OCI-LY7 (cell line): ENCODE data around the gene SMARCA2. TPM values are rescaled to one million over a fixed set of nuclear protein-coding genes. Genes with fewer than 3 reads are reported as not detected.

Source experiments
- BruUV-seq: library from RNA; stranded (reverse); fragments of 400-500 nt; replicated peaks from 2 replicates; lab custom pipeline; 2021; lab: Mats Ljungman, UMichigan
- CTCF ChIA-PET: fragments of 300-600 bp; sonication (Branson Sonifier 250); formaldehyde crosslinking; loops from one replicate; lab custom pipeline; 2022; ENCODE audit warnings: antibody characterized with exemption; ENCODE audit not compliant: unreplicated experiment; lab: Charles Lee
- POLR2A ChIA-PET: fragments of 300-600 bp; sonication (Branson Sonifier 250); formaldehyde crosslinking; loops from one replicate; lab custom pipeline; 2022; ENCODE audit warnings: antibody characterized with exemption; lab: Charles Lee
- DNase-seq: peaks from one replicate; pipeline ENCODE4 v3.0.0-alpha.2; 2015; ENCODE audit warnings: low spot score
- H2AFZ ChIP-seq: fragments of 200-600 bp; sonication (generic), shearing (Covaris generic); 2 replicates; pipeline ENCODE4 v1.6.1; 2014; ENCODE audit warnings: mild to moderate bottlenecking, antibody characterized with exemption, low read length, moderate library complexity
- H3K27ac ChIP-seq: fragments of 200-600 bp; sonication (generic); 2 replicates; pipeline ENCODE4 v1.5.1; 2014; ENCODE audit warnings: mixed run types, low read depth, mild to moderate bottlenecking, moderate library complexity, low read length, inconsistent platforms; ENCODE audit not compliant: poor library complexity, severe bottlenecking
- H3K36me3 ChIP-seq: fragments of 200-600 bp; sonication (generic); 2 replicates; pipeline ENCODE4 v1.6.1; 2014; ENCODE audit warnings: mild to moderate bottlenecking, antibody characterized with exemption, low read length, moderate library complexity, mixed read lengths; ENCODE audit not compliant: insufficient read depth
- H3K4me1 ChIP-seq: fragments of 200-600 bp; sonication (generic); 2 replicates; pipeline ENCODE4 v1.5.1; 2014; ENCODE audit warnings: mild to moderate bottlenecking, low read length; ENCODE audit not compliant: insufficient read depth, poor library complexity, severe bottlenecking
- H3K4me2 ChIP-seq: fragments of 200-600 bp; sonication (generic); 2 replicates; pipeline ENCODE4 v1.6.1; 2014; ENCODE audit warnings: mild to moderate bottlenecking, low read length
- H3K4me3 ChIP-seq: fragments of 200-600 bp; sonication (generic); 2 replicates; pipeline ENCODE4 v1.5.1; 2014; ENCODE audit warnings: mild to moderate bottlenecking, low read depth, low read length; ENCODE audit not compliant: poor library complexity, severe bottlenecking
- H3K79me2 ChIP-seq: fragments of 200-600 bp; sonication (generic); 2 replicates; pipeline ENCODE4 v1.6.1; 2016; ENCODE audit warnings: low read depth, mild to moderate bottlenecking, low read length, moderate library complexity, mixed read lengths; ENCODE audit not compliant: insufficient read depth
- H3K9me2 ChIP-seq: fragments of 200-600 bp; sonication (generic); 2 replicates; pipeline ENCODE4 v1.6.1; 2016; ENCODE audit warnings: mild to moderate bottlenecking, low read length, mixed read lengths; ENCODE audit not compliant: insufficient read depth
- H3K9me3 ChIP-seq: fragments of 200-600 bp; sonication (generic); 2 replicates; pipeline ENCODE4 v1.6.1; 2014; ENCODE audit warnings: mild to moderate bottlenecking, mixed run types, low read length, mixed read lengths
- H4K20me1 ChIP-seq: fragments of 200-600 bp; sonication (generic); 2 replicates; pipeline ENCODE4 v1.6.1; 2014; ENCODE audit warnings: mild to moderate bottlenecking, antibody characterized with exemption, low read length, moderate library complexity, mixed read lengths; ENCODE audit not compliant: insufficient read depth
- EZH2phosphoT487 ChIP-seq: fragments of 200-600 bp; sonication (generic); IDR thresholded peaks from 2 replicates; pipeline ENCODE4 v1.6.1; 2018; ENCODE audit warnings: low read depth, borderline replicate concordance, mild to moderate bottlenecking, mixed run types, antibody characterized with exemption, low read length, moderate library complexity, mixed read lengths
- intact Hi-C: fragments of 100-400 bp; cut with micrococcal nuclease; formaldehyde crosslinking; loops from one replicate; pipeline ENCODE4 v1.10.0; 2022; ENCODE audit not compliant: unreplicated experiment
- total RNA-seq, 2 experiments: library from RNA; depleted of rRNA in 1 of 2; stranded (reverse); fragments of >200 nt in 1 of 2; shearing (Covaris generic) in 1 of 2; gene quantifications; 2 replicates each; pipeline ENCODE4 v1.2.3, GENCODE V29; 2014 to 2022
- TF ChIP-seq, protein P1 (sequence below): fragments of 200-600 bp; sonication (generic); conservative IDR thresholded peaks from 2 replicates; pipeline ENCODE4 v1.5.1; 2014; ENCODE audit warnings: mild to moderate bottlenecking, antibody characterized with exemption, low read length, moderate library complexity, mixed read lengths

The SMARCA2 gene
- total RNA-seq, 2 experiments from 2014 or later = 54.8 to 80.6 TPM

DNA sequence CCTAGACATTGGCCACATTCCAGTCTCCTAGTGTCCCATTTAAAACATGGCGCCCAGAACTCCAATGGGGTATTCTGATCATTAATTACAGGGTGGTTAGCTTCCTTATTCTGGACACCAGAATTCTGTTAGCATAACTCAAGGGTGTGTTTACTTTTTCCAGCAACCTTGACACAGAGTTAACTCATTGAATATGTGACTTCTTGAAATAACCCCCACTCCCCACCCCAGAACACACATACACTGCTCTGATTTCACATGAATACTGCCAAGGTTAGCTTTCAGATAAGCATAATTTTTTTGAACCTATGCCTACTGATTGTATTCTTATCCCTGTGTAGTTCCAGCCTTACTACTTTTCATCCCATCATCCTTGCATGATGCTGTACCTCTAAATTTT, 151.1 kb downstream of the SMARCA2 start:
- intact Hi-C loops = no loop called here
- POLR2A ChIA-PET = interaction anchor here (0.6 to 0.9 kb wide), 3 partner anchors 11 to 172 kb away, joined by 3 to 4 read pairs (median 4); no protein-coding TSS in a partner anchor
- no peaks in the 10 kb centered on the region for H3K9me2 ChIP-seq

DNA sequence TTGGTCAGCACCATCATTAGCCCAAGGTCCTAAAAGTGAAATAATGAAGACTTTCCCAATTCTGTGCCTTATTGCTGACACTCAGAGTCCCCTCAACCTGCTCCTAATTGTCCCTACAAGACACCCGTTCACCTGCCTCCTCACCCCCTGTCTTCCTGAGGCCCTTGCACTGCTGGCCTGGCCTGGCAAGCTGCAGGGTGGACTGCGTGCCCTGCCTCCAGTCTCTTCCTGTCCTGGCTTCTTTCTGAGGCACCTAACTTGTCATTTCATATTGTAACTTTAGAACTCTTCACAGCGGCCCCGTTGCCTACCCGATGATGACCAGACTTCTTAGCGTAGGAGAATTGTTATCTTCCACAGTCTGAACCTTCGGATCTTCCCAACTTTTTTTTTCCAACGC, 153.9 kb downstream of the SMARCA2 start:
- ChIA-PET POLR2A (interaction anchor here (0.9 kb wide), 1 partner anchor 10 kb away, joined by 3 read pairs; no protein-coding TSS in a partner anchor), CTCF (no interaction called here)
- Histone ChIP-seq H4K20me1 (no peaks in the 10 kb centered on the region), H3K4me1 (peaks cover 12% of the 10 kb centered on the region), H2AFZ (no peak overlapping the region), H3K4me2 (no peak overlapping the region), H3K9me3 (no peaks in the 10 kb centered on the region), H3K4me3 (no peak overlapping the region), H3K36me3 (peaks cover 46% of the 10 kb centered on the region), H3K9me2 (no peaks in the 10 kb centered on the region), H3K27ac (no peak overlapping the region), H3K79me2 (no peaks in the 10 kb centered on the region)
- BruUV-seq = no TSS peak
- no peak for DNase-seq
- intact Hi-C loops = no loop called here
- TF ChIP-seq, protein P1, sequence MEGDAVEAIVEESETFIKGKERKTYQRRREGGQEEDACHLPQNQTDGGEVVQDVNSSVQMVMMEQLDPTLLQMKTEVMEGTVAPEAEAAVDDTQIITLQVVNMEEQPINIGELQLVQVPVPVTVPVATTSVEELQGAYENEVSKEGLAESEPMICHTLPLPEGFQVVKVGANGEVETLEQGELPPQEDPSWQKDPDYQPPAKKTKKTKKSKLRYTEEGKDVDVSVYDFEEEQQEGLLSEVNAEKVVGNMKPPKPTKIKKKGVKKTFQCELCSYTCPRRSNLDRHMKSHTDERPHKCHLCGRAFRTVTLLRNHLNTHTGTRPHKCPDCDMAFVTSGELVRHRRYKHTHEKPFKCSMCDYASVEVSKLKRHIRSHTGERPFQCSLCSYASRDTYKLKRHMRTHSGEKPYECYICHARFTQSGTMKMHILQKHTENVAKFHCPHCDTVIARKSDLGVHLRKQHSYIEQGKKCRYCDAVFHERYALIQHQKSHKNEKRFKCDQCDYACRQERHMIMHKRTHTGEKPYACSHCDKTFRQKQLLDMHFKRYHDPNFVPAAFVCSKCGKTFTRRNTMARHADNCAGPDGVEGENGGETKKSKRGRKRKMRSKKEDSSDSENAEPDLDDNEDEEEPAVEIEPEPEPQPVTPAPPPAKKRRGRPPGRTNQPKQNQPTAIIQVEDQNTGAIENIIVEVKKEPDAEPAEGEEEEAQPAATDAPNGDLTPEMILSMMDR = no peak
- TF ChIP-seq EZH2phosphoT487 = no peak

More for the DNA sequence above, 151.1 kb downstream of the SMARCA2 start:
- H4K20me1 ChIP-seq = no peaks in the 10 kb centered on the region
- H3K4me1 ChIP-seq = peaks cover 12% of the 10 kb centered on the region
- H3K36me3 ChIP-seq = peaks cover 64% of the 10 kb centered on the region
- CTCF ChIA-PET = no interaction called here
- no peaks in the 10 kb centered on the region for H3K9me3 ChIP-seq
- TF ChIP-seq, protein P1 = no peak
- no peak for TF ChIP-seq EZH2phosphoT487
- H3K4me2 ChIP-seq = no peak overlapping the region
- no peaks in the 10 kb centered on the region for H3K79me2 ChIP-seq
- no peak for DNase-seq
- no peak overlapping the region for H2AFZ ChIP-seq
- no peak overlapping the region for H3K4me3 ChIP-seq
- no peak overlapping the region for H3K27ac ChIP-seq
- BruUV-seq = no TSS peak

DNA sequence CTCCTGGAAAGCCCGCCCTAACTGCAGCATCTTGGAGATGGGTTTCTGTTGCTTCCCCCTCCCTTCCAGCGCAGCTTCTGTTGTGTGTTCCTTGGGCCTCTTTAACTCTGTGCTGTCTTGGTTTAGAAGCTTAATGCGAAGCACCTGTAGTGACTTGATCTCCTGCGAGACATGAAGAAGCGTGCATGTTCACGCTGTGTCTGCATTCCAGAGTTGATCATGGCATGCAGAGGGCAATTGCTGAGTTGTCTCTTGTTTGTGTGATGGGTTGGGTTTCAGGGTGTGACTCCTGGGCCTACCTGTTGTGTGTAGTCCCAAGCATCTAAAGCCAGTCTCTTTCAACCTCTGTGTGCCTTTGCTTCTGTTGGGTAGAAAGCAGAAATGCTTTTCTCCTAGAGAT, 155.6 kb downstream of the SMARCA2 start:
- H2AFZ ChIP-seq = no peak overlapping the region

More for the DNA sequence above, 155.6 kb downstream of the SMARCA2 start:
- intact Hi-C loops = no loop called here
- no peak overlapping the region for H3K27ac ChIP-seq
- BruUV-seq = no TSS peak
- CTCF ChIA-PET = no interaction called here
- H3K79me2 ChIP-seq = no peaks in the 10 kb centered on the region
- H3K9me2 ChIP-seq = no peaks in the 10 kb centered on the region
- no peak for DNase-seq
- H3K4me1 ChIP-seq = no peaks in the 10 kb centered on the region
- H3K4me3 ChIP-seq = no peak overlapping the region
- POLR2A ChIA-PET = interaction anchor here (0.6 to 0.9 kb wide), 3 partner anchors 10 to 641 kb away, joined by 3 read pairs; no protein-coding TSS in a partner anchor
- no peak overlapping the region for H3K4me2 ChIP-seq
- H3K36me3 ChIP-seq = peaks cover 30% of the 10 kb centered on the region
- no peaks in the 10 kb centered on the region for H3K9me3 ChIP-seq
- H4K20me1 ChIP-seq = no peaks in the 10 kb centered on the region
- TF ChIP-seq, protein P1 = no peak
- no peak for TF ChIP-seq EZH2phosphoT487
